ENCODE results near the gene INS.
"Not testable (repeated sequence)": the region's sequence is repeated elsewhere in the genome, so short reads cannot be mapped to it uniquely, and the experiment has no call there.

INS gene

GRCh38 chr11:2198621-2199365, 37.8 kb upstream of the INS start:
- no peak for DNase-seq

- DNase-seq = no peak
Observed at GRCh38 chr11:2197771-2198520, 36.9 kb upstream of the INS start.

GRCh38 chr11:2196970-2197770, 36.2 kb upstream of the INS start:
- no peak for DNase-seq

GRCh38 chr11:2195756-2196088, 34.7 kb upstream of the INS start:
- DNase-seq = no peak

GRCh38 chr11:2194877-2195755, 34.1 kb upstream of the INS start:
- no peak for DNase-seq

GRCh38 chr11:2193888-2194595, 33.0 kb upstream of the INS start:
- not testable (repeated sequence) for DNase-seq

- DNase-seq = no peak
Observed at GRCh38 chr11:2193099-2193887, 32.3 kb upstream of the INS start.

GRCh38 chr11:2192435-2192834, 31.4 kb upstream of the INS start:
- no peak for DNase-seq

GRCh38 chr11:2191883-2192282, 30.9 kb upstream of the INS start:
- DNase-seq = no peak

- no peak for DNase-seq
Observed at GRCh38 chr11:2190657-2191471, 29.9 kb upstream of the INS start.

GRCh38 chr11:2189938-2190656, 29.1 kb upstream of the INS start:
- DNase-seq = no peak

- DNase-seq = no peak
Observed at GRCh38 chr11:2188745-2189144, 27.7 kb upstream of the INS start.

- no peak for DNase-seq
Observed at GRCh38 chr11:2187280-2187707, 26.3 kb upstream of the INS start.

GRCh38 chr11:2186669-2187279, 25.8 kb upstream of the INS start:
- no peak for DNase-seq

- no peak for DNase-seq
Observed at GRCh38 chr11:2185324-2186085, 24.5 kb upstream of the INS start.

- no peak for DNase-seq
Observed at GRCh38 chr11:2182692-2183474, 21.9 kb upstream of the INS start.

- DNase-seq = no peak
Observed at GRCh38 chr11:2182075-2182474, 21.1 kb upstream of the INS start.

All from NCI-H187 treated with DMSO at 0.1 percent for 48 hours (cell line).